SK-N-SH (cell line): Measurements from ENCODE around the gene FAM50B. TPM values are rescaled to one million over a fixed set of nuclear protein-coding genes. Genes with fewer than 3 reads are reported as not detected.

Experiments
- CTCF ChIA-PET: fragments of 300-600, 350-600 bp; formaldehyde crosslinking; extraction: SDS; loops from one replicate; lab custom pipeline; 2021; lab: Yijun Ruan, JAX
- POLR2A ChIA-PET: fragments of 350-600 bp; sonication (Branson Sonifier 250); formaldehyde crosslinking; extraction: SDS; loops from one replicate; lab custom pipeline; 2020; ENCODE audit warnings: antibody characterized with exemption, inconsistent platforms; lab: Yijun Ruan, JAX
- DNase-seq: peaks from one replicate; pipeline ENCODE4 v3.0.0; 2012
- H2AFZ ChIP-seq: fragments of 200-600 bp; sonication (generic); 2 replicates; pipeline ENCODE4 v1.8.1; 2016; ENCODE audit warnings: antibody characterized with exemption, mild to moderate bottlenecking, low read depth
- H3F3A ChIP-seq: fragments of 200-600 bp; sonication (generic); replicated peaks from 2 replicates; pipeline ENCODE3; 2016; ENCODE audit warnings: antibody characterized with exemption, mild to moderate bottlenecking; ENCODE audit not compliant: insufficient read depth
- H3K27ac ChIP-seq, 2 experiments: fragments of 200-500 bp in 1 of 2; fragments of 200-600 bp in 1 of 2; sonication (Bioruptor generic) in 1 of 2; sonication (generic), shearing (Covaris generic) in 1 of 2; 2 replicates each; pipeline versions ENCODE4 v1.5.1 to v1.6.1; 2014 to 2016; ENCODE audit warnings: low read depth in 2 of 2, inconsistent platforms in 1 of 2, low read length in 1 of 2, mild to moderate bottlenecking in 1 of 2, mixed read lengths in 1 of 2
- H3K27me3 ChIP-seq: fragments of 200-600 bp; sonication (generic), shearing (Covaris generic); 2 replicates; pipeline ENCODE4 v1.6.1; 2016; ENCODE audit warnings: mixed run types; ENCODE audit not compliant: insufficient read depth
- H3K36me3 ChIP-seq, 2 experiments: fragments of 200-500 bp in 1 of 2; fragments of 200-600 bp in 1 of 2; sonication (Bioruptor generic) in 1 of 2; sonication (generic) in 1 of 2; replicated peaks in 1 of 2; 2 replicates each; pipeline versions ENCODE3 to v1.5.1; 2014 to 2016; ENCODE audit warnings: low read length in 1 of 2, mild to moderate bottlenecking in 1 of 2; ENCODE audit not compliant: insufficient read depth in 2 of 2, control insufficient read depth in 1 of 2
- H3K4me1 ChIP-seq, 2 experiments: fragments of 200-500 bp in 1 of 2; fragments of 200-600 bp in 1 of 2; sonication (Bioruptor generic) in 1 of 2; sonication (generic), shearing (Covaris generic) in 1 of 2; 2 replicates each; pipeline versions ENCODE4 v1.5.1 to v1.6.1; 2014 to 2016; ENCODE audit warnings: low read depth in 1 of 2, low read length in 1 of 2, mixed run types in 1 of 2; ENCODE audit not compliant: insufficient read depth in 2 of 2, control insufficient read depth in 1 of 2
- H3K4me2 ChIP-seq: fragments of 200-600 bp; sonication (generic), shearing (Covaris generic); 2 replicates; pipeline ENCODE4 v1.6.1; 2017; ENCODE audit warnings: mixed run types
- H3K4me3 ChIP-seq, 2 experiments: fragments of 200-500 bp in 1 of 2; fragments of 200-600 bp in 1 of 2; sonication (Bioruptor generic) in 1 of 2; sonication (generic), shearing (Covaris generic) in 1 of 2; 2 replicates each; pipeline versions ENCODE4 v1.5.1 to v1.8.1; 2014 to 2016; ENCODE audit warnings: low read depth in 2 of 2, inconsistent platforms in 1 of 2, low read length in 1 of 2, mild to moderate bottlenecking in 1 of 2, mixed read lengths in 1 of 2, moderate library complexity in 1 of 2
- H3K79me2 ChIP-seq: fragments of 200-600 bp; sonication (generic); 2 replicates; pipeline ENCODE4 v1.8.1; 2017; ENCODE audit warnings: mild to moderate bottlenecking; ENCODE audit not compliant: insufficient read depth
- H3K9ac ChIP-seq: fragments of 200-600 bp; sonication (generic); 2 replicates; pipeline ENCODE4 v1.6.1; 2017; ENCODE audit warnings: mixed run types
- H3K9me2 ChIP-seq: fragments of 200-600 bp; sonication (generic); 2 replicates; pipeline ENCODE4 v1.6.1; 2017; ENCODE audit warnings: mixed run types
- H3K9me3 ChIP-seq: fragments of 200-600 bp; sonication (generic); 2 replicates; pipeline ENCODE4 v1.6.1; 2017; ENCODE audit warnings: mixed run types, mild to moderate bottlenecking, moderate library complexity
- H4K20me1 ChIP-seq: fragments of 200-600 bp; sonication (generic); 2 replicates; pipeline ENCODE4 v1.6.1; 2017; ENCODE audit warnings: mild to moderate bottlenecking, mixed run types; ENCODE audit not compliant: insufficient read depth
- CHD2 ChIP-seq: fragments of 150-350 bp; IDR thresholded peaks from 2 replicates; pipeline ENCODE4 v1.6.1; 2018; ENCODE audit warnings: low read length; ENCODE audit not compliant: partially characterized antibody
- ELF1 ChIP-seq: IDR thresholded peaks from 2 replicates; pipeline ENCODE4 v1.4.0; 2012
- EZH2phosphoT487 ChIP-seq: fragments of 200-600 bp; sonication (generic); IDR thresholded peaks from 2 replicates; pipeline ENCODE4 v1.6.1; 2017; ENCODE audit warnings: low read depth, mixed run types, mild to moderate bottlenecking, antibody characterized with exemption, moderate library complexity, borderline replicate concordance
- GATA2 ChIP-seq: sonication (generic); formaldehyde crosslinking; IDR thresholded peaks from 2 replicates; pipeline ENCODE4 v1.5.0; 2020; ENCODE audit warnings: mild to moderate bottlenecking, missing genetic modification reagents
- NRF1 ChIP-seq: IDR thresholded peaks from 2 replicates; pipeline ENCODE4 v1.6.1; 2012; ENCODE audit warnings: low read depth, mild to moderate bottlenecking, low read length
- RCOR1 ChIP-seq: fragments of 150-350 bp; IDR thresholded peaks from 2 replicates; pipeline ENCODE4 v1.6.1; 2017; ENCODE audit warnings: antibody characterized with exemption, low read length
- TCF12 ChIP-seq: IDR thresholded peaks from 2 replicates; pipeline ENCODE4 v1.4.0; 2012
- TEAD4 ChIP-seq: IDR thresholded peaks from 2 replicates; pipeline ENCODE4 v1.4.0; 2012; ENCODE audit warnings: mild to moderate bottlenecking, borderline replicate concordance; ENCODE audit not compliant: insufficient read depth
- WGBS: methylation state at CpG from one replicate; pipeline ENCODE4 v1.1.6; 2017; ENCODE audit warnings: low lambda C conversion rate; 5-methylcytosine and 5-hydroxymethylcytosine counted together
- polyA plus RNA-seq, 3 experiments: library from polyadenylated mRNA; depleted of rRNA; stranded (reverse); fragments of >200 nt; gene quantifications; 2 replicates each; pipeline ENCODE4 v1.2.3, GENCODE V29; 2012
- TF ChIP-seq, protein P1 (sequence below): fragments of 200-600 bp; sonication (generic); IDR thresholded peaks from 2 replicates; pipeline ENCODE4 v1.6.1; 2017; ENCODE audit warnings: antibody characterized with exemption, mild to moderate bottlenecking, moderate library complexity
- TF ChIP-seq, protein P2 (sequence below): IDR thresholded peaks from 2 replicates; pipeline ENCODE4; 2012
- TF ChIP-seq, protein P3 (sequence below): IDR thresholded peaks from 2 replicates; pipeline ENCODE4 v1.6.1; 2012; ENCODE audit warnings: mild to moderate bottlenecking, low read depth, low read length, moderate library complexity
- TF ChIP-seq, protein P4 (sequence below): IDR thresholded peaks from 2 replicates; pipeline ENCODE4 v1.4.0; 2012; ENCODE audit warnings: low read depth, borderline replicate concordance

The FAM50B gene
- polyA plus RNA-seq, 1 of the 3 experiments (the other 2 are of a cell fraction), result 13.8 TPM

GRCh38 chr6:3892603-3893002, 43.4 kb downstream of the FAM50B start:
- Histone ChIP-seq H3K27ac (no peak overlapping the region), H3K27me3 (no peaks in the 10 kb centered on the region), H3K9me2 (no peaks in the 10 kb centered on the region), H2AFZ (no peak overlapping the region), H3K9ac (no peak overlapping the region), H3K36me3 (no peaks in the 10 kb centered on the region), H3F3A (no peaks in the 10 kb centered on the region), H3K79me2 (no peaks in the 10 kb centered on the region), H3K4me2 (no peak overlapping the region), H3K4me3 (no peak overlapping the region), H3K4me1 (no peaks in the 10 kb centered on the region), H3K9me3 (no peaks in the 10 kb centered on the region), H4K20me1 (no peaks in the 10 kb centered on the region)
- POLR2A ChIA-PET, result no interaction called here
- CTCF ChIA-PET, result interaction anchor here (4.7 kb wide), 1 partner anchor 43 kb away, joined by 19 read pairs; the partner anchor contains the start of gene FAM50B
- TF ChIP-seq CHD2 (no peak), NRF1 (no peak)
- TF ChIP-seq, protein P1, sequence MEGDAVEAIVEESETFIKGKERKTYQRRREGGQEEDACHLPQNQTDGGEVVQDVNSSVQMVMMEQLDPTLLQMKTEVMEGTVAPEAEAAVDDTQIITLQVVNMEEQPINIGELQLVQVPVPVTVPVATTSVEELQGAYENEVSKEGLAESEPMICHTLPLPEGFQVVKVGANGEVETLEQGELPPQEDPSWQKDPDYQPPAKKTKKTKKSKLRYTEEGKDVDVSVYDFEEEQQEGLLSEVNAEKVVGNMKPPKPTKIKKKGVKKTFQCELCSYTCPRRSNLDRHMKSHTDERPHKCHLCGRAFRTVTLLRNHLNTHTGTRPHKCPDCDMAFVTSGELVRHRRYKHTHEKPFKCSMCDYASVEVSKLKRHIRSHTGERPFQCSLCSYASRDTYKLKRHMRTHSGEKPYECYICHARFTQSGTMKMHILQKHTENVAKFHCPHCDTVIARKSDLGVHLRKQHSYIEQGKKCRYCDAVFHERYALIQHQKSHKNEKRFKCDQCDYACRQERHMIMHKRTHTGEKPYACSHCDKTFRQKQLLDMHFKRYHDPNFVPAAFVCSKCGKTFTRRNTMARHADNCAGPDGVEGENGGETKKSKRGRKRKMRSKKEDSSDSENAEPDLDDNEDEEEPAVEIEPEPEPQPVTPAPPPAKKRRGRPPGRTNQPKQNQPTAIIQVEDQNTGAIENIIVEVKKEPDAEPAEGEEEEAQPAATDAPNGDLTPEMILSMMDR, result no peak
- no peak for DNase-seq
- WGBS, result 78% methylated on average over 6 of the region's 6 CpGs

GRCh38 chr6:3893487-3893886, 44.3 kb downstream of the FAM50B start:
- Histone ChIP-seq H3K9me3 (no peaks in the 10 kb centered on the region), H3K9ac (no peak overlapping the region), H3K4me3 (no peak overlapping the region), H3K27me3 (no peaks in the 10 kb centered on the region), H3K27ac (no peak overlapping the region), H3K4me1 (no peaks in the 10 kb centered on the region), H4K20me1 (no peaks in the 10 kb centered on the region), H2AFZ (no peak overlapping the region), H3K4me2 (no peak overlapping the region), H3K9me2 (no peaks in the 10 kb centered on the region), H3K36me3 (no peaks in the 10 kb centered on the region), H3K79me2 (no peaks in the 10 kb centered on the region), H3F3A (no peaks in the 10 kb centered on the region)
- 98% methylated on average over 7 of the region's 10 CpGs for WGBS
- DNase-seq, result no peak
- TF ChIP-seq, protein P2, sequence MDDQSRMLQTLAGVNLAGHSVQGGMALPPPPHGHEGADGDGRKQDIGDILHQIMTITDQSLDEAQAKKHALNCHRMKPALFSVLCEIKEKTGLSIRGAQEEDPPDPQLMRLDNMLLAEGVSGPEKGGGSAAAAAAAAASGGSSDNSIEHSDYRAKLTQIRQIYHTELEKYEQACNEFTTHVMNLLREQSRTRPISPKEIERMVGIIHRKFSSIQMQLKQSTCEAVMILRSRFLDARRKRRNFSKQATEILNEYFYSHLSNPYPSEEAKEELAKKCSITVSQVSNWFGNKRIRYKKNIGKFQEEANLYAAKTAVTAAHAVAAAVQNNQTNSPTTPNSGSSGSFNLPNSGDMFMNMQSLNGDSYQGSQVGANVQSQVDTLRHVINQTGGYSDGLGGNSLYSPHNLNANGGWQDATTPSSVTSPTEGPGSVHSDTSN, result no peak
- no peak for TF ChIP-seq RCOR1
- no peak for TF ChIP-seq TEAD4
- TF ChIP-seq, protein P3, sequence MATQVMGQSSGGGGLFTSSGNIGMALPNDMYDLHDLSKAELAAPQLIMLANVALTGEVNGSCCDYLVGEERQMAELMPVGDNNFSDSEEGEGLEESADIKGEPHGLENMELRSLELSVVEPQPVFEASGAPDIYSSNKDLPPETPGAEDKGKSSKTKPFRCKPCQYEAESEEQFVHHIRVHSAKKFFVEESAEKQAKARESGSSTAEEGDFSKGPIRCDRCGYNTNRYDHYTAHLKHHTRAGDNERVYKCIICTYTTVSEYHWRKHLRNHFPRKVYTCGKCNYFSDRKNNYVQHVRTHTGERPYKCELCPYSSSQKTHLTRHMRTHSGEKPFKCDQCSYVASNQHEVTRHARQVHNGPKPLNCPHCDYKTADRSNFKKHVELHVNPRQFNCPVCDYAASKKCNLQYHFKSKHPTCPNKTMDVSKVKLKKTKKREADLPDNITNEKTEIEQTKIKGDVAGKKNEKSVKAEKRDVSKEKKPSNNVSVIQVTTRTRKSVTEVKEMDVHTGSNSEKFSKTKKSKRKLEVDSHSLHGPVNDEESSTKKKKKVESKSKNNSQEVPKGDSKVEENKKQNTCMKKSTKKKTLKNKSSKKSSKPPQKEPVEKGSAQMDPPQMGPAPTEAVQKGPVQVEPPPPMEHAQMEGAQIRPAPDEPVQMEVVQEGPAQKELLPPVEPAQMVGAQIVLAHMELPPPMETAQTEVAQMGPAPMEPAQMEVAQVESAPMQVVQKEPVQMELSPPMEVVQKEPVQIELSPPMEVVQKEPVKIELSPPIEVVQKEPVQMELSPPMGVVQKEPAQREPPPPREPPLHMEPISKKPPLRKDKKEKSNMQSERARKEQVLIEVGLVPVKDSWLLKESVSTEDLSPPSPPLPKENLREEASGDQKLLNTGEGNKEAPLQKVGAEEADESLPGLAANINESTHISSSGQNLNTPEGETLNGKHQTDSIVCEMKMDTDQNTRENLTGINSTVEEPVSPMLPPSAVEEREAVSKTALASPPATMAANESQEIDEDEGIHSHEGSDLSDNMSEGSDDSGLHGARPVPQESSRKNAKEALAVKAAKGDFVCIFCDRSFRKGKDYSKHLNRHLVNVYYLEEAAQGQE, result no peak
- TF ChIP-seq ELF1, result no peak
- TF ChIP-seq, protein P4, sequence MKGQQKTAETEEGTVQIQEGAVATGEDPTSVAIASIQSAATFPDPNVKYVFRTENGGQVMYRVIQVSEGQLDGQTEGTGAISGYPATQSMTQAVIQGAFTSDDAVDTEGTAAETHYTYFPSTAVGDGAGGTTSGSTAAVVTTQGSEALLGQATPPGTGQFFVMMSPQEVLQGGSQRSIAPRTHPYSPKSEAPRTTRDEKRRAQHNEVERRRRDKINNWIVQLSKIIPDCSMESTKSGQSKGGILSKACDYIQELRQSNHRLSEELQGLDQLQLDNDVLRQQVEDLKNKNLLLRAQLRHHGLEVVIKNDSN, result no peak
- TF ChIP-seq EZH2phosphoT487, result no peak
- TF ChIP-seq GATA2 (CRISPR knock-in tag), result no peak
- TF ChIP-seq TCF12, result no peak
- CTCF ChIA-PET, result interaction anchor here (0.9 to 4.7 kb wide), 3 partner anchors 8 to 145 kb away, joined by 4 to 19 read pairs (median 7); partner anchors contain the start of gene FAM50B
- POLR2A ChIA-PET, result no interaction called here
